Esophagus squamous epithelium (tissue), 5 donors: ENCODE measurements around the gene HOGA1. TPM values are rescaled to one million over a fixed set of nuclear protein-coding genes. Genes with fewer than 3 reads are reported as not detected.
"Not testable (repeated sequence)": the region's sequence is repeated elsewhere in the genome, so short reads cannot be mapped to it uniquely, and the experiment has no call there.

Experiments used
- DNase-seq: peaks from one replicate; lab custom pipeline; 2025; lab: John Stamatoyannopoulos, UW
- H3K27ac ChIP-seq, 4 donors: fragments of 200-600 bp; sonication (generic); one replicate each; pipeline ENCODE4 v1.5.1; 2016 to 2019; ENCODE audit warnings: mild to moderate bottlenecking in 1 of 4
- H3K27me3 ChIP-seq, 4 donors: fragments of 200-600 bp; sonication (generic); 1 replicate in 3 of 4; 2 replicates in 1 of 4; pipeline versions ENCODE4 v1.5.1 to v1.6.0; 2017 to 2021; ENCODE audit warnings: antibody characterized with exemption in 1 of 4
- H3K36me3 ChIP-seq, 3 donors: fragments of 200-600 bp; sonication (generic); one replicate each; pipeline ENCODE4 v1.5.1; 2016 to 2019
- H3K4me1 ChIP-seq, 3 donors: fragments of 200-600 bp; sonication (generic); one replicate each; pipeline ENCODE4 v1.5.1; 2017 to 2019
- H3K4me3 ChIP-seq, 4 donors: fragments of 200-600 bp; sonication (generic); 1 replicate in 3 of 4; 2 replicates in 1 of 4; pipeline ENCODE4 v1.5.1; 2016 to 2019; ENCODE audit warnings: mild to moderate bottlenecking in 2 of 4, moderate library complexity in 1 of 4
- H3K9me3 ChIP-seq, 3 donors: fragments of 200-600 bp; sonication (generic); one replicate each; pipeline ENCODE4 v1.5.1; 2016 to 2019
- POLR2A ChIP-seq, 4 donors: fragments of 450-650 bp; IDR thresholded peaks; one replicate each; pipeline ENCODE4 v1.6.1; 2017; ENCODE audit warnings: antibody characterized with exemption in 4 of 4, mild to moderate bottlenecking in 4 of 4, moderate library complexity in 3 of 4
- WGBS, 2 donors: methylation state at CpG; one replicate each; pipeline ENCODE4 v1.1.5; 2018; 5-methylcytosine and 5-hydroxymethylcytosine counted together
- intact Hi-C: fragments of 100-400 bp; cut with DNase I; formaldehyde crosslinking; loops from one replicate; pipeline ENCODE4 v1.15.0; 2022
- total RNA-seq, 4 donors: library from RNA; depleted of rRNA; stranded (reverse); fragments of >200 nt; gene quantifications; one replicate each; pipeline ENCODE4 v1.1.0, GENCODE V29; 2016
- TF ChIP-seq, protein P1 (sequence below), 6 experiments: fragments of 450-650 bp in 4 of 6; fragments of 200-600 bp in 2 of 6; sonication (generic) in 2 of 6; IDR thresholded peaks; one replicate each; pipeline ENCODE4 v1.5.1; 2016 to 2019; ENCODE audit warnings: antibody characterized with exemption in 6 of 6, mild to moderate bottlenecking in 4 of 6, moderate library complexity in 4 of 6
- donor health status: DM: yes; HTN: yes; CAD: no.

HOGA1 gene
- total RNA-seq, 4 donors from 2014 or later = 0.62 to 1.1 (median 1.1) TPM

DNA sequence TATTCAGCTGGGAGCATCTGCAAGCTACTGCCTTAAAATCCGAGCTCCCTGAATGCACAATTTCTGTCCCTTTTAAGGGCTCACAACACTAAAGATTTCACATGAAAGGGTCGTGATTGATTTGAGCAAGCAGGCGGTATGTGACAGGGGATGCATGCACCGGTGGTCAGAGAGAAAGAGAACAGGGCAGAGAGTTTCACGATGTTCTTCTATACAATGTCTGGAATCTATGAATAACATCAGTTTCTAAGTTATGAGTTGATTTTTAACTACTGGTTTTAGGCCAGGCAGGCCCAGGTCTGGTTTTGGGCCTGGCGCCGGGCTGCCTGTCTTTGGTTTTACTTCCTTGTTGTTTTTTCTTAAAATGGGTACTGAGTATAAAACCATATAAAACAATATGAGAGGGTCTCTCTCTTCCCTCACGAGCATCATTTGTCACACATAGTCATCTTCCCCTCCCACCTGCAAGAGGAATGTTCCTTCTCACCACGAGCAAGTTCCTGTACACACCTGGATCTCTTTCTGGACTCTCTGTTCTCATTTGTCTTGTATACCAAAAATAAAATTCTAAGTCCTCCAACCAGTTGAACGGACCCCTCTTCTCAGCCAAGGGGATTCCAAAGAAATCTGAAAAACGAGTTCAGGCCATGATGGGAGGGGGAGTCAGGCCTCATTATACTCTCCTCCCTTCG lies 22.7 kb upstream of the HOGA1 start:
- peaks cover 0 to 18% (median 5%) of the 10 kb centered on the region in 3 donors for H3K4me1 ChIP-seq
- peak overlapping the region in 1 of 4 donors; percentile 36 for H3K4me3 ChIP-seq
- 87 to 89% methylated on average over 6 to 12 of the region's 12 CpGs for WGBS, 2 donors
- intact Hi-C loops, DNase-seq, H3K27me3 ChIP-seq, H3K36me3 ChIP-seq, H3K9me3 ChIP-seq: not testable (repeated sequence)
- peak overlapping the region in 3 of 4 donors; percentile 31 to 59 (median 49) for H3K27ac ChIP-seq

DNA sequence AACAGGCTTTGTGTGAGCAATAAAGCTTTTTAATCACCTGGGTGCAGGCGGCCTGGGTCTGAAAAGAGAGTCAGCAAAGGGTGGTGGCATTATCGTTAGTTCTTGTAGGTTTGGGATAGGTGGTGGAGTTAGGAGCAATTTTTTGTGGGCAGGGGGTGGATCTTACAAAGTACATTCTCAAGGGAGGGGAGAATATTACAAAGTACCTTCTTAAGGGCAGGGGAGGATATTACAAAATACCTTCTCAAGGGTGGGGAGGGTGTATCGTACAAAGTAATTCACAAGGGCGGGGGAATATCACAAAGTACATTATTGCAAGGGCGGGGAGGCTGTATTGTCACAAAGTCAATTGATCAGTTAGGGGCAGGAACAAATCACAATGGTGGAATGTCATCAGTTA lies 21.9 kb upstream of the HOGA1 start:
- 85 to 88% methylated on average over 5 of the region's 5 CpGs for WGBS, 2 donors

DNA sequence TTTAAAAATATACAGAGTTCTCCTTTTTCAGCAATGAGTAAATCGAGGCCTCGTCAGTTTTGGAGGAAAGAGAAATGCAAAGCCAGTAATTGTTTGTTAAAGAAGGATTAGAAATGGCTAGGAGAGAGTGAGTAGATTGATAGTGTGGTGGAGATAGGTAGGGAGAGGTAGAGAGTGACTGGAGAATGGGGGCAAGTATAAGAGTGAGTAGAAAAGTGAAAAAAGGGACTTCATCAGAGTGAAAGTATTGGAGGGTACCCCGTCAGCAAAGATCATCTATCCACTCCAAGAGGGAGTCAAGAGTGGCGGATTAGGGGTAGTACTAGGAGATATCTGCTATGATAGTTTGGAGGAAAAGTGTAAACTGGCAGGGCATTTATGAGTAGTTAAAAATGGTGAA lies 20.9 kb upstream of the HOGA1 start:
- Histone ChIP-seq H3K36me3 (peaks cover 0 to 5% (median 0%) of the 10 kb centered on the region in 3 donors), H3K4me1 (peaks cover 0 to 19% (median 6%) of the 10 kb centered on the region in 3 donors), H3K4me3 (no peak overlapping the region), H3K9me3 (peaks cover 0 to 4% (median 0%) of the 10 kb centered on the region in 3 donors), H3K27ac (no peak overlapping the region), H3K27me3 (no peaks in the 10 kb centered on the region)
- intact Hi-C loops = no loop called here
- TF ChIP-seq, protein P1, sequence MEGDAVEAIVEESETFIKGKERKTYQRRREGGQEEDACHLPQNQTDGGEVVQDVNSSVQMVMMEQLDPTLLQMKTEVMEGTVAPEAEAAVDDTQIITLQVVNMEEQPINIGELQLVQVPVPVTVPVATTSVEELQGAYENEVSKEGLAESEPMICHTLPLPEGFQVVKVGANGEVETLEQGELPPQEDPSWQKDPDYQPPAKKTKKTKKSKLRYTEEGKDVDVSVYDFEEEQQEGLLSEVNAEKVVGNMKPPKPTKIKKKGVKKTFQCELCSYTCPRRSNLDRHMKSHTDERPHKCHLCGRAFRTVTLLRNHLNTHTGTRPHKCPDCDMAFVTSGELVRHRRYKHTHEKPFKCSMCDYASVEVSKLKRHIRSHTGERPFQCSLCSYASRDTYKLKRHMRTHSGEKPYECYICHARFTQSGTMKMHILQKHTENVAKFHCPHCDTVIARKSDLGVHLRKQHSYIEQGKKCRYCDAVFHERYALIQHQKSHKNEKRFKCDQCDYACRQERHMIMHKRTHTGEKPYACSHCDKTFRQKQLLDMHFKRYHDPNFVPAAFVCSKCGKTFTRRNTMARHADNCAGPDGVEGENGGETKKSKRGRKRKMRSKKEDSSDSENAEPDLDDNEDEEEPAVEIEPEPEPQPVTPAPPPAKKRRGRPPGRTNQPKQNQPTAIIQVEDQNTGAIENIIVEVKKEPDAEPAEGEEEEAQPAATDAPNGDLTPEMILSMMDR (IDR thresholded peaks at IDR 0.05) = no peak
- no peak for TF ChIP-seq POLR2A (IDR thresholded peaks at IDR 0.05)
- 93 to 97% methylated on average over 4 of the region's 4 CpGs for WGBS, 2 donors
- no peak for DNase-seq

More for the DNA sequence above, 21.9 kb upstream of the HOGA1 start:
- H3K9me3 ChIP-seq, intact Hi-C loops, H3K36me3 ChIP-seq, H3K27ac ChIP-seq, H3K4me3 ChIP-seq, H3K27me3 ChIP-seq, DNase-seq: not testable (repeated sequence)
- peaks cover 0 to 19% (median 6%) of the 10 kb centered on the region in 3 donors for H3K4me1 ChIP-seq

GRCh38 chr10:97564776-97565175 lies 19.4 kb upstream of the HOGA1 start:
- TF ChIP-seq, protein P1 (IDR thresholded peaks at IDR 0.05) = no peak
- TF ChIP-seq POLR2A (IDR thresholded peaks at IDR 0.05) = no peak
- Histone ChIP-seq H3K9me3 (peaks cover 0 to 4% (median 0%) of the 10 kb centered on the region in 3 donors), H3K36me3 (peaks cover 0 to 19% (median 0%) of the 10 kb centered on the region in 3 donors), H3K4me3 (no peak overlapping the region), H3K4me1 (peaks cover 0 to 20% (median 6%) of the 10 kb centered on the region in 3 donors), H3K27me3 (no peaks in the 10 kb centered on the region), H3K27ac (no peak overlapping the region)
- WGBS, 2 donors = 93 to 95% methylated on average over 4 of the region's 4 CpGs
- no peak for DNase-seq
- intact Hi-C loops = no loop called here

DNA sequence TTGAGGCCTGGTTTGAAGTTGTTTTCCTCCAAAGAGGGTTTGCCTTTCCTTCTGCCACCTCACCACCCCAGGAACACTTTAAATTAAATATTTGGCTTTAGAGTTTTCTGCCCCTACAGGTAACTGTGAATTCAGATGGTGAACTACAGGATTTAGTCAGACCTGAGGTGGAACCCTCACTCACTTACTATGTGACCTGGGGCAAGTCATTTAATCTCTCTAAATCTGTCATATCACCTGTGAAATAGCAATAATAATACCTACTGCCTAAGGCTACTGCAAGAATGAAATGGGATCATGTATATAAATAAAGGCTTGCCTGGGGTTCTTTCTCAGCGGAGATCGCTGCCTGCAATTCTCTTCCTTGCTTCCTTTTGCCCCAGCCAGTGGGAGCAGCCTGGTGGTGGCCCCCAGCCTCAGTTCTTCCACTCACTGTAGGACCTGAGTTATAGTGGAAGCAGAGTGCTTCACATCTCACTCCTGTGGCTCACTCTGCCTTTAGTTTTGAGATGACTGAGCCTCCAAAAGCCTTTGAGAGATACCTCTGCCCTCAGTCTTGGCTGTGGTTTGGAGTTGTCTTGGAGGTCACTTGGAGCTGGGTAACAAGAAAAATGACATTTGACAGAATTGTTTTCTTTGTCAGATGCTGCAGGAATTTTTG lies 17.7 kb upstream of the HOGA1 start:
- no peak overlapping the region for H3K27ac ChIP-seq
- no peak for DNase-seq
- intact Hi-C loops = no loop called here
- peaks cover 12 to 25% (median 18%) of the 10 kb centered on the region in 3 donors for H3K4me1 ChIP-seq
- H3K27me3 ChIP-seq = no peaks in the 10 kb centered on the region
- no peak overlapping the region for H3K4me3 ChIP-seq
- peaks cover 0 to 36% (median 0%) of the 10 kb centered on the region in 3 donors for H3K36me3 ChIP-seq
- WGBS, 2 donors = 50 to 67% methylated on average over 2 of the region's 2 CpGs
- TF ChIP-seq, protein P1 (IDR thresholded peaks at IDR 0.05) = no peak
- TF ChIP-seq POLR2A (IDR thresholded peaks at IDR 0.05) = no peak
- H3K9me3 ChIP-seq = peaks cover 0 to 4% (median 0%) of the 10 kb centered on the region in 3 donors

- no peak for DNase-seq
- Histone ChIP-seq H3K9me3 (no peaks in the 10 kb centered on the region), H3K27me3 (no peaks in the 10 kb centered on the region), H3K36me3 (peaks cover 0 to 36% (median 0%) of the 10 kb centered on the region in 3 donors), H3K4me3 (no peak overlapping the region), H3K27ac (no peak overlapping the region), H3K4me1 (peaks cover 23 to 39% (median 29%) of the 10 kb centered on the region in 3 donors)
- intact Hi-C loops = no loop called here
- TF ChIP-seq POLR2A (IDR thresholded peaks at IDR 0.05) = no peak
- TF ChIP-seq, protein P1 (IDR thresholded peaks at IDR 0.05) = no peak
- WGBS, 2 donors = 88 to 97% methylated on average over 5 to 10 of the region's 15 CpGs
Measured at GRCh38 chr10:97567891-97568290, 16.3 kb upstream of the HOGA1 start.
